PC-3 (cell line): Measurements from ENCODE around the gene DNAJC1. TPM values are rescaled to one million over a fixed set of nuclear protein-coding genes. Genes with fewer than 3 reads are reported as not detected.

Source experiments
- ATAC-seq: fragments of 200-7000 bp; cut with Tn5 transposase; 2 replicates; pipeline ENCODE4 v1.9.1; 2020; ENCODE audit warnings: mild to moderate bottlenecking, moderate library complexity
- BruUV-seq: library from RNA; stranded (reverse); fragments of 400-500 nt; replicated peaks from 2 replicates; lab custom pipeline; 2021; lab: Mats Ljungman, UMichigan
- CTCF ChIA-PET: fragments of 300-600 bp; sonication (Branson Sonifier 250); formaldehyde crosslinking; loops from one replicate; lab custom pipeline; 2022; ENCODE audit warnings: antibody characterized with exemption; lab: Charles Lee
- POLR2A ChIA-PET: fragments of 300-600 bp; sonication (Branson Sonifier 250); formaldehyde crosslinking; loops from one replicate; lab custom pipeline; 2022; ENCODE audit warnings: antibody characterized with exemption; ENCODE audit not compliant: unreplicated experiment; lab: Charles Lee
- DNase-seq: peaks from one replicate; pipeline ENCODE4 v3.0.0-alpha.2; 2015
- H2AFZ ChIP-seq: fragments of 300-600 bp; sonication (generic); 2 replicates; pipeline ENCODE4 v1.6.0; 2016; ENCODE audit warnings: antibody characterized with exemption, low read length
- H3F3A ChIP-seq: fragments of 300-600 bp; sonication (generic); one replicate; pipeline ENCODE4 v1.6.0; 2017; ENCODE audit warnings: antibody characterized with exemption, low read length, control low read depth, mild to moderate bottlenecking; ENCODE audit not compliant: unreplicated experiment
- H3K27ac ChIP-seq: fragments of 300-600 bp; sonication (generic); 2 replicates; pipeline ENCODE4 v1.5.1; 2016; ENCODE audit warnings: mild to moderate bottlenecking, low read length
- H3K27me3 ChIP-seq: fragments of 300-600 bp; sonication (generic); 2 replicates; pipeline ENCODE4 v1.6.1; 2016; ENCODE audit warnings: low read length, mixed read lengths
- H3K36me3 ChIP-seq: fragments of 300-600 bp; sonication (generic); 2 replicates; pipeline ENCODE4 v1.6.1; 2016; ENCODE audit warnings: low read depth, mixed run types, low read length, mixed read lengths
- H3K4me1 ChIP-seq: fragments of 300-600 bp; sonication (generic); 2 replicates; pipeline ENCODE4 v1.5.1; 2016; ENCODE audit warnings: low read length; ENCODE audit not compliant: insufficient read depth
- H3K4me2 ChIP-seq: fragments of 300-600 bp; sonication (generic); 2 replicates; pipeline ENCODE4 v1.6.0; 2016; ENCODE audit warnings: low read length
- H3K4me3 ChIP-seq: fragments of 300-600 bp; sonication (generic); 2 replicates; pipeline ENCODE4 v1.5.1; 2016; ENCODE audit warnings: mild to moderate bottlenecking, low read length, mixed read lengths
- H3K79me2 ChIP-seq: fragments of 300-600 bp; sonication (generic); 2 replicates; pipeline ENCODE4 v1.6.1; 2017; ENCODE audit warnings: low read length, mixed read lengths
- H3K9ac ChIP-seq: fragments of 300-600 bp; sonication (generic); 2 replicates; pipeline ENCODE4 v1.6.0; 2016; ENCODE audit warnings: mild to moderate bottlenecking, low read length
- H3K9me2 ChIP-seq: fragments of 300-600 bp; sonication (generic); replicated peaks from 2 replicates; pipeline ENCODE4 v1.6.1; 2016; ENCODE audit warnings: mixed run types, low read length, mixed read lengths
- H3K9me3 ChIP-seq: fragments of 300-600 bp; sonication (generic); 2 replicates; pipeline ENCODE4 v1.6.1; 2016; ENCODE audit warnings: low read length, mixed read lengths
- H4K20me1 ChIP-seq: fragments of 300-600 bp; sonication (generic); 2 replicates; pipeline ENCODE4 v1.6.1; 2016; ENCODE audit warnings: low read length, mixed read lengths
- CTCF ChIP-seq: fragments of 300-600 bp; sonication (generic); conservative IDR thresholded peaks from 2 replicates; pipeline ENCODE4 v1.5.1; 2017; ENCODE audit warnings: antibody characterized with exemption, low read depth, mild to moderate bottlenecking, low read length
- EZH2 ChIP-seq: fragments of 300-600 bp; sonication (generic); IDR thresholded peaks from one replicate; pipeline ENCODE4 v1.6.1; 2017; ENCODE audit warnings: antibody characterized with exemption, mild to moderate bottlenecking, low read length; ENCODE audit not compliant: unreplicated experiment
- EZH2phosphoT487 ChIP-seq: fragments of 300-600 bp; sonication (generic); IDR thresholded peaks from 2 replicates; pipeline ENCODE4 v1.6.1; 2018; ENCODE audit warnings: mild to moderate bottlenecking, antibody characterized with exemption, low read length, borderline replicate concordance
- intact Hi-C: fragments of 100-400 bp; cut with micrococcal nuclease; formaldehyde crosslinking; loops from 2 replicates; pipeline ENCODE4 v1.9.0; 2023
- total RNA-seq: library from RNA; depleted of rRNA; stranded (reverse); fragments of >200 nt; gene quantifications from 2 replicates; pipeline ENCODE4 v1.2.3, GENCODE V29; 2014

DNAJC1 gene
- total RNA-seq, 1 experiment from 2014 or later, result 53.4 TPM

- BruUV-seq, result no TSS peak
- TF ChIP-seq EZH2phosphoT487 (no peak), CTCF (no peak)
- intact Hi-C loops, result loop anchor here (10.0 kb wide), 1 partner anchor 200 kb away; the partner anchor contains the start of gene SKIDA1
- ChIA-PET POLR2A (no interaction called here), CTCF (interaction anchor here (0.5 kb wide), 1 partner anchor 921 kb away, joined by 3 read pairs; no protein-coding TSS in a partner anchor)
- Histone ChIP-seq H2AFZ (no peak overlapping the region), H3K9ac (no peak overlapping the region), H3K27ac (peak overlapping the region; percentile 20), H3K27me3 (no peaks in the 10 kb centered on the region), H3K4me3 (no peak overlapping the region), H3K79me2 (no peaks in the 10 kb centered on the region), H3F3A (no peaks in the 10 kb centered on the region), H3K9me3 (no peaks in the 10 kb centered on the region), H3K36me3 (peaks cover 6% of the 10 kb centered on the region; the same call in 1 of the 2 replicates), H3K4me2 (peak overlapping the region; percentile 50), H3K9me2 (no peaks in the 10 kb centered on the region), H3K4me1 (peaks cover 29% of the 10 kb centered on the region), H4K20me1 (0 out of 2 replicates have a peak, but pooled peaks cover 5% of the 10 kb centered on the region)
- ATAC-seq, result peak; percentile 93
- peak; percentile 98 for DNase-seq
Observed at GRCh38 chr10:21724687-21725367, 278.7 kb downstream of the DNAJC1 start.

DNA sequence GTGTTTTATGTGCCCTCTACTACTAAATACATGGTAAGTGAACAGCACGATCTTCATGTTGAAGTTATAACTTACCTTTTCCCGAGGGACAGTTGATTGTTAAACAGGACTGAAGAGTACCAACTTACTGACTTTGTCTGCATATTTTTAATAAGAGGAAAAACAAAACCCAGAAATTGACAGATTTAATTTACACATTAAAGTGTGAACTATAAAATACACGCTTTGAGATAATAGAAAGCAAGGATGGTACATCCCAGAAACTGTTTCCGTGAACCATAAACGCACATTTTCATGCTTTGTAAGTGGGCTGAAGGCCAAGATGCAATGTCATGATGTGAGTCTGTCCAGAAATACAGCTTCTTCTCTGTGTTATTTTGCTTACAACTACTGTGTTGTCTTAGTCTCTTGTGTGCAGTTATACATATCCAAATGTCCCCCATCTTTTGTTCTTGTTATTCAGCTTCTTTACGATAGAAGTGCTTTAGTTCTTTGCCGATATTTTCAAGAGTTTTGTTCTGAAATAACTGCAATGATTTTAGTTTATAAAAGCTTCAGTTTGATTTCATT, 279.4 kb downstream of the DNAJC1 start:
- no peak for TF ChIP-seq EZH2phosphoT487
- TF ChIP-seq EZH2, result no peak
- no peak for TF ChIP-seq CTCF
- no peaks in the 10 kb centered on the region for H3F3A ChIP-seq
- peak overlapping the region; percentile 20 for H3K27ac ChIP-seq
- H3K4me2 ChIP-seq, result peak overlapping the region; percentile 43
- 0 out of 2 replicates have a peak, but pooled peaks cover 5% of the 10 kb centered on the region for H4K20me1 ChIP-seq
- H3K4me1 ChIP-seq, result peaks cover 29% of the 10 kb centered on the region
- H3K27me3 ChIP-seq, result no peaks in the 10 kb centered on the region
- no peaks in the 10 kb centered on the region for H3K9me3 ChIP-seq
- peaks cover 6% of the 10 kb centered on the region; the same call in 1 of the 2 replicates for H3K36me3 ChIP-seq
- H3K79me2 ChIP-seq, result no peaks in the 10 kb centered on the region
- ChIA-PET CTCF (interaction anchor here (0.5 to 0.6 kb wide), 2 partner anchors 449 to 920 kb away, joined by 3 to 8 read pairs; no protein-coding TSS in a partner anchor), POLR2A (no interaction called here)
- intact Hi-C loops, result loop anchor here (10.0 kb wide), 1 partner anchor 199 kb away; the partner anchor contains the start of gene SKIDA1
- BruUV-seq, result no TSS peak
- no peak for DNase-seq
- H3K4me3 ChIP-seq, result no peak overlapping the region
- H3K9me2 ChIP-seq, result no peaks in the 10 kb centered on the region
- H3K9ac ChIP-seq, result no peak overlapping the region
- ATAC-seq, result no peak; the same call in 1 of the 2 replicates
- no peak overlapping the region for H2AFZ ChIP-seq
